ENCODE measurements around the gene SLC39A1. TPM values are rescaled to one million over a fixed set of nuclear protein-coding genes. Genes with fewer than 3 reads are reported as not detected.

The SLC39A1 gene
- total and polyA plus RNA-seq, 9 of the 15 experiments (the other 6 are each of a cell fraction or from before 2014, with no cell fraction given) = 9.9 to 81.1 (median 62.7) TPM

- peak; percentile 56 for TF ChIP-seq NFIC (IDR thresholded peaks at IDR 0.05)
- TF ChIP-seq PCBP1 (IDR thresholded peaks at IDR 0.05; ENCODE audit: low read depth, low read length, poor library complexity, severe bottlenecking) = peak; percentile 81
- peak; percentile 21 for TF ChIP-seq HNRNPLL (IDR thresholded peaks at IDR 0.05; ENCODE audit: low read depth, low read length, poor library complexity, severe bottlenecking)
- TF ChIP-seq NCOA6 (IDR thresholded peaks at IDR 0.05) = no peak
- TF ChIP-seq CTCFL (IDR thresholded peaks at IDR 0.05; ENCODE audit: borderline replicate concordance, insufficient read depth, low read depth, low read length, poor library complexity, severe bottlenecking) = peak; percentile 98
- TF ChIP-seq ARID1B (IDR thresholded peaks at IDR 0.05) = 0 out of 2 replicates have a peak, but pooled peaks have one; percentile 20
- peak; percentile 84 for TF ChIP-seq RB1 (IDR thresholded peaks at IDR 0.05; ENCODE audit: low read depth)
- peak in 1 of 2 experiments; percentile 82; a peak in 3 of 4 replicates for TF ChIP-seq MAZ (CRISPR knock-in tag; conservative IDR thresholded peaks at IDR 0.05 in 1 of 2, IDR thresholded peaks at IDR 0.05 in 1 of 2)
- peak; percentile 75 for TF ChIP-seq NCOR1 (IDR thresholded peaks at IDR 0.05)
- peak; percentile 7; the same call in 1 of the 2 replicates for TF ChIP-seq EP400 (IDR thresholded peaks at IDR 0.05)
- peak; percentile 81 for TF ChIP-seq TAF1 (IDR thresholded peaks at IDR 0.05; ENCODE audit: control insufficient read depth, extremely low read depth, insufficient read depth, low read length, severe bottlenecking)
- no peak for TF ChIP-seq SNRNP70 (optimal IDR thresholded peaks at IDR 0.05; ENCODE audit: low read depth, low read length)
- peak; percentile 35; the same call in 1 of the 2 replicates for TF ChIP-seq MTA1 (IDR thresholded peaks at IDR 0.05; ENCODE audit: borderline replicate concordance)
- TF ChIP-seq MYBL2 (IDR thresholded peaks at IDR 0.05; ENCODE audit: low read depth) = no peak
- TF ChIP-seq MYBL2 (CRISPR knock-in tag; IDR thresholded peaks at IDR 0.05; ENCODE audit: borderline replicate concordance) = no peak
- TF ChIP-seq CTBP1 (IDR thresholded peaks at IDR 0.05; ENCODE audit: borderline replicate concordance) = peak; percentile 78; the same call in 1 of the 2 replicates
- peak; percentile 22 for TF ChIP-seq HDAC3 (IDR thresholded peaks at IDR 0.05; ENCODE audit: borderline replicate concordance, partially characterized antibody)
- no peak for TF ChIP-seq MTF1 (CRISPR knock-in tag; IDR thresholded peaks at IDR 0.05; ENCODE audit: borderline replicate concordance)
- peak; percentile 67; the same call in 1 of the 2 replicates for TF ChIP-seq ZBTB7A (IDR thresholded peaks at IDR 0.05; ENCODE audit: borderline replicate concordance, control insufficient read depth, low read depth, low read length)
- no peak for TF ChIP-seq ATF2 (CRISPR knock-in tag; IDR thresholded peaks at IDR 0.05)
- peak; percentile 47 for TF ChIP-seq CXXC5 (CRISPR knock-in tag; IDR thresholded peaks at IDR 0.05)
- peak; percentile 74 for TF ChIP-seq NBN (IDR thresholded peaks at IDR 0.05; ENCODE audit: low read depth)
- no peak for TF ChIP-seq ZNF175 (CRISPR knock-in tag; IDR thresholded peaks at IDR 0.05; ENCODE audit: low read depth)
- peak; percentile 40 for TF ChIP-seq L3MBTL2 (IDR thresholded peaks at IDR 0.05)
- TF ChIP-seq TARDBP (IDR thresholded peaks at IDR 0.05) = no peak
- TF ChIP-seq C11orf30 (IDR thresholded peaks at IDR 0.05; ENCODE audit: low read depth) = 0 out of 2 replicates have a peak, but pooled peaks have one; percentile 10
- no peak for TF ChIP-seq GTF2A2 (tag; IDR thresholded peaks at IDR 0.05)
Measured at GRCh38 chr1:153946622-153947241, 16.6 kb downstream of the SLC39A1 start, which contains the start of gene DENND4B (continued).
